ENCODE data around the gene CLCN6. TPM values are rescaled to one million over a fixed set of nuclear protein-coding genes. Genes with fewer than 3 reads are reported as not detected.
A peak's percentile ranks its signal among the peaks of the same experiment; 100 is the strongest.

CLCN6 gene, protein sequence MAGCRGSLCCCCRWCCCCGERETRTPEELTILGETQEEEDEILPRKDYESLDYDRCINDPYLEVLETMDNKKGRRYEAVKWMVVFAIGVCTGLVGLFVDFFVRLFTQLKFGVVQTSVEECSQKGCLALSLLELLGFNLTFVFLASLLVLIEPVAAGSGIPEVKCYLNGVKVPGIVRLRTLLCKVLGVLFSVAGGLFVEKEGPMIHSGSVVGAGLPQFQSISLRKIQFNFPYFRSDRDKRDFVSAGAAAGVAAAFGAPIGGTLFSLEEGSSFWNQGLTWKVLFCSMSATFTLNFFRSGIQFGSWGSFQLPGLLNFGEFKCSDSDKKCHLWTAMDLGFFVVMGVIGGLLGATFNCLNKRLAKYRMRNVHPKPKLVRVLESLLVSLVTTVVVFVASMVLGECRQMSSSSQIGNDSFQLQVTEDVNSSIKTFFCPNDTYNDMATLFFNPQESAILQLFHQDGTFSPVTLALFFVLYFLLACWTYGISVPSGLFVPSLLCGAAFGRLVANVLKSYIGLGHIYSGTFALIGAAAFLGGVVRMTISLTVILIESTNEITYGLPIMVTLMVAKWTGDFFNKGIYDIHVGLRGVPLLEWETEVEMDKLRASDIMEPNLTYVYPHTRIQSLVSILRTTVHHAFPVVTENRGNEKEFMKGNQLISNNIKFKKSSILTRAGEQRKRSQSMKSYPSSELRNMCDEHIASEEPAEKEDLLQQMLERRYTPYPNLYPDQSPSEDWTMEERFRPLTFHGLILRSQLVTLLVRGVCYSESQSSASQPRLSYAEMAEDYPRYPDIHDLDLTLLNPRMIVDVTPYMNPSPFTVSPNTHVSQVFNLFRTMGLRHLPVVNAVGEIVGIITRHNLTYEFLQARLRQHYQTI
- polyA plus RNA-seq (ENCODE audit: insufficient read depth in 1 of 5, insufficient read length in 5 of 5, low replicate concordance in 1 of 5) = 10 to 100 TPM; 17.2 to 24.2 (median 18.4) TPM
- long read RNA-seq, donor 1, full-length matches to known transcripts = 1 of 1 reads
- long read RNA-seq, donor 1, partial matches to known transcripts = 0 of 1 reads
- long read RNA-seq, donor 1, other reads (novel, unspliced or antisense) = 0 of 1 reads
- long read RNA-seq, donor 2, partial matches to known transcripts = 6 of 7 reads
- long read RNA-seq, donor 2, other reads (novel, unspliced or antisense) = 0 of 7 reads
- long read RNA-seq, donor 3 = 0 reads
- long read RNA-seq, donor 4, full-length matches to known transcripts = 1 of 1 reads
- long read RNA-seq, donor 4, partial matches to known transcripts = 0 of 1 reads
- long read RNA-seq, donor 4, other reads (novel, unspliced or antisense) = 0 of 1 reads
- long read RNA-seq, donor 5, partial matches to known transcripts = 0 of 1 reads
- long read RNA-seq, donor 5, other reads (novel, unspliced or antisense) = 0 of 1 reads
- long read RNA-seq, donor 6 = 0 reads
- long read RNA-seq, donor 7 = 0 reads
- long read RNA-seq, donor 8 = 0 reads

DNA sequence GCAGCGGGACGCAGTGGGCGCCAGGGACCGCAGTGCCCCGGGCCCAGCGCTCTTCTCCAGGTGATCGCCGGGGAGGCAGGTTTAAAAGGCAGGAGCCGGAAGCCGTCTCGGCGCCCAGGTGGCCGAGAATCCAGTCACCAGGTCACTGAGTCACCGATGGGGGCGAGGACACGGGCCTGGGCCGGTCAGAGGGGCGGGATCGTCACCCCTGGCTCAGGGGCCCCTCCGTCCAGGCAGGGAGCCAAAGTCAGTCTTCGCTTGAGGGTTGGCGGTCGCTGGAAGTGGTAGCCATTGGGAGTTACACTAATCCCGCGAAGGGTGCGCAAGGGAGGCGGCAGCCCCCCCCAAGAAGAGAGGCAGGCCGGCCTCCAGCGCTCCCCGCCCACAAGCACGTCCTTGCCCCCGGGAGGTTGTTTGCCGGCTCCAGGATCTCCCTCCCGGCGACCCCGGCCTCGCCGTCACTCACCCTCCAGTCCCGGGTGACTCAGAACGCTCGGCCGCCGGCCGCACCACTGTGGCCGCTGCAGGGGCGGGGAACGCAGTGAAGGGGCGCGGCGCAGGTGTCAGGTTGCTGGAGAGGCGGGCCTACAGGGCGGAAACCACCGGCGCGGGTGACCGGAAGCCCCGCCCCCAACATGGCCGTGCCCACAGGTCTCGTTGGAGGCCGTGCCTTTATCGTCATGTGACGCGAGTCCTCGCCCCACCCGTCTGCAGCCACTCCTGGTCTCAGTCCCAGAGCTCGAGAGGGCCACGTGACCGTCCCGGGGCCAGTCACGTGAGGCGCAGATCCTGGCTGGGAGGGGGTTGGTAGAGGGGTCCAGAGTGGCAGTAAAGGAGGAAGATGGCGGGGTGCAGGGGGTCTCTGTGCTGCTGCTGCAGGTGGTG is at the start of gene CLCN6, which contains the start of gene MTHFR:
CLCN6 (plus strand) TSS at position 770 of the 885 bp plus-strand sequence; CDS start at position 842, 72 bp downstream.
MTHFR (minus strand) TSS at position 543 of the 885 bp plus-strand sequence. CDS start 2,848 bp downstream, outside the sequence.
- DNase-seq = peak; percentile 99

DNA sequence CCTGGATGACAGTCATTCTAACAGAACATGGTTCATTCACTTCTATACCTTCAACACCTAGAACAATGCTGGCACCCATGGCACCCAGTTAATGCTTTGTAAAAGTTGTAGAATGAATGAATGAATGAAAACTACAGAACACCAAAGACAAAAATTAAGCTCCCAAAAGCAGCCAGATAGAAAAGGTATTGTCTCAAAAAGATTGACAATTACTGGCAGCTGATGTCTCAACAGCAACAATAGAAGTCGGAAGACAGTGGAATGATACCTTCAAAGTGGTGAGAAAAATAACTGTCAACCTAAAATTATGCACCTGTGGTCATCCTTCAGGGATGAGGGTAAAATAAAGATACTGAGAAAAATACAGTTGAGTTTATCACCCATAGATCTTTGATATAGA is 48.9 kb upstream of the CLCN6 start:
- DNase-seq = no peak

DNA sequence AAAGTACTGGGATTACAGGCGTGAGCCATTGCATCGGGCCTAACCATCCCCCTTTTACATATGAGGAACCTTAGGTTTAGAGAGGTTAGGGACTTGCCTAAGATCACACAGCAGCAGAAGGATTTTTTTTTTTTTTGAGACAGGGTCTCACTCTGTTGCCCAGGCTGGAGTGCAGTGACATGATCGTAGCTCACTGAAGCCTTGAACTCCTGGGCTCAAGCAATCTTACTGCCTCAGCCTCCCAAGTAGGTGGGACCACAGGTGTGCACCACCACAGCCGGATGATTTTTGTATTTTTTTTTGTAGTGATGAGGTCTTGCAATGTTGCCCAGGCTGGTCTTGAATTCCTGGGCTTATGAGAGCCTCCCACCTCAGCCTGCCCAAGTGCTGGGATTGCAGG is 46.2 kb upstream of the CLCN6 start:
- no peak for DNase-seq

DNA sequence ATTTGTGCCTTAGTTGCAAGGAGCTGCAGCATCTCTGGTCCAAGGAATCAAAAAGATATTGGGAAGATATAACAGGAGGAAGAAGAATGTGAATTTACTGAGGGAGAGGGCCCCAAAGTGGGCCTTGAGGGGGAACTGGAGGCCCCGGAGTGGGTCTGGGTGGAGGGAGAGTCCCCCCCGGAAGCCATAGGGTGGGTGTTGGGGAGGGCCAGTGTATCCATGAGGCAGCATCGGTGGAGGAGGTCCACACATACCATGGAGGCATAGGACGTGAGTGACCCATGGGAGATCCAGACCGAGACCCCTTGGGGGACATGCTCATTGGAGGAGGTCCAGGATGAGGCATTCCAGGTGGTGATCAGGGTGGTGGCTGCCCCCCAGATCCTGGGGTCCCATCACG is 44.7 kb upstream of the CLCN6 start:
- DNase-seq = no peak

DNA sequence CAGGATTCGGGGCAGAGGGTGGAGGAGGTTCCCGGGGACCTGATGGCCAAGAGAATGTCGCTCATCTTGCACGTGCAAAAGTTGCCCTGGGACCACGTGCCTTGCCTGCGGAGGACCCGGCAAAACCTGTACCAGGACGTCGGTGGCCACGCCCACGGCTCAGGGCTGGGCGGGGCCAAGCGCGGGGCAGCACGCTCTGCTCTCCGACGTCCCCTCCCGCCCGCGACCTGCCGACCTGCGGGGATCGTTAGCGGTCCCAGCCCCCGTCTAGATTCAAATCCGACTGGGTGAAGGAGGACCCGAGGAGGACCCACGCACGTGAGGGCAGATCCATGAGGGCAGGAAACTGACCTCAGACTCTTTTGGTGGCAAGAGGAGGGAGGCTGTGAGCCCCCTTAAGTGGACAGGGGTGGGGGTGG is 44.0 kb upstream of the CLCN6 start, which contains the start of gene C1orf167:
C1orf167 (plus strand) TSS at position 206 of the 419 bp plus-strand sequence. CDS start 2,208 bp downstream, outside the sequence.
- no peak for DNase-seq

DNA sequence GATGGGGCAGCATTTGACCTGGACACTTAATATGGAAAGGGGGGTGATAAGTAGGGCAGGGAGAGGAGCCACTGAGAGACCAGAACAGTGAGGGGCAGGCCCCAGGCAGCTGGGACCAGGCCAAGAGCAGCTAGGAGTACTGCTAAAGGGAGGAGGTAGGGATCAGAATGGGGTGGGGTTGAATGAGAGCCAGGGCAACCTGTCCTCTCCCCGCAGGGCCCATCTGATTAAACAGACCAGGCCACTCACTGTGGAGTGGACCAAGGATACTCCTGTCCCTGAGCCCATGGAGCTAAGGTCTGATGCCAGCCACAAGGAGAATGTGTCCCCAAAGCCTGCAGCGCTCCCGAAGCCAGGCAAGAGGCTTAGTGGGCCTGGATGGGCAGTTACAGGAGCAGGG is 41.9 kb upstream of the CLCN6 start:
- no peak for DNase-seq

DNA sequence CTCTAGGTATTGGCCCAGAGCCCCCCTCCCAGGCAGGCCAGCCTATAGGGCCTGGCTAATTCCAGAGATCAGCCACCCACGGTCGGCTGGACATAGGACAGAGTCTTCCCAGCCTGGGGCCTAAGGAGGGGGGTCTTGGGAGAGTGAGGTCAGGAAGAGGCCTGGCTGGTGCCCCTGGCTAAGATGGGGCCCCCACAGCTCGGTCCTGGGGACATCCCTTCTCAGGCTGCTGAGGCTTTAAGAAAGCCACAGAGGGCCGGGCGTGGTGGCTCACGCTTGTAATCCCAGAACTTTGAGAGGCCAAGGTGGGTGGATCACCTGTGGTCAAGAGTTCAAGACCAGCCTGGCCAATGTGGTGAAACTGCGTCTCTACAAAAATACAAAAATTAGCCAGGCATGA is 41.5 kb upstream of the CLCN6 start:
- DNase-seq = no peak

DNA sequence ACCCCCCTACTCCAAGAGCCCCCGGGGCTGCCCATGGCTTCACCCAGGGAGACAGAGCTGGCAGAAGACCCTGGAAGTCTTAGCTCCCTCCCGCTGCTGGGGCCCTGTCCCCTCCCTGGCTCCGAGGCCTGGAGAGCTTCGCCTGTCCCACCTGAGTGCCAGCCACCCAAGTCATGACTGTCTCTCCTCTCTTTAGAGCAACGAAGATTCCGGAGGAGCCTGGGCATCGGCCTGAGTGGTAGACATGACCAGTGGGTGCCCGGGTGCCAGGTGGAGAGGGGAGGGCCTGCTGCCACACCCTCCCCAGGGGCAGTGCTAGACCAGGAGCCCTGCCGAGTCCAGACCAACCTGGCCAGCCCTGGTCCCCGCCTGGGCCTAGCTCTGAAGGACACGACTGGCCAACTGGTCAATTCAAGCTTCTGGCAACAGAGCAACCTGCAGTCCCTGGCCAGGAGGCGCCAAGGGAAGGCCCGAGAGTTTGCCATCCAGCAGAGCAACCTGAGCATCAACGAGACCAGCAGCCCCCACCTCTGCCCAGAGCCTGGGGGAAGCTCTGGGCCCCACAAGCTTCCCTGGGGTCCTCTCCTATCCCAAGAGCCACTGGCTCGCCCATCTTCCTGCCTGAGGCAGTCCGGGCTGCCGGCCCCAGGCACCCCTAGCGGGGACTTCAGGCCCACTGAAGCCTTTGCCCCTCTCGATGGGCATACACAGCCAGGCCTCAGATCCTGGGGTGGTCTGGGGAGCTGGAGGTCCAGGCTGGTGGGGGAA is 40.1 kb upstream of the CLCN6 start:
- DNase-seq = no peak

DNA sequence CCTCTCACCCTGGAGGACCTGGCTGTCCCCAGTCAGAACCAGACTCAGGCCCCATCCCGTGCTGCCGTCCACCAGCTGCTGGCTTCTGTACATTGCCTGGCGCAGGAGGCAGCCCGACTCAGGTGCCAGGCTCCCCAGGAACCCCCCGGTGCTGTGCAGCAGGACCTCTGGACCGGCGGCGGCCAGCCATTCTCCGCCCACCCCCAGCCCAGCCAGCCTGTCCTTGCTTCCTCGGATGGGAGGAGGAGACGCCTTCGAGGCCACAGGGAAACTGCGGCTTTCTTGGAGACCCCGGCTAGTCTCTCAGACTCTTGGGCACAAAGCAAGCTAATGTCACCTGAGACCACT is 39.6 kb upstream of the CLCN6 start:
- DNase-seq = no peak

DNA sequence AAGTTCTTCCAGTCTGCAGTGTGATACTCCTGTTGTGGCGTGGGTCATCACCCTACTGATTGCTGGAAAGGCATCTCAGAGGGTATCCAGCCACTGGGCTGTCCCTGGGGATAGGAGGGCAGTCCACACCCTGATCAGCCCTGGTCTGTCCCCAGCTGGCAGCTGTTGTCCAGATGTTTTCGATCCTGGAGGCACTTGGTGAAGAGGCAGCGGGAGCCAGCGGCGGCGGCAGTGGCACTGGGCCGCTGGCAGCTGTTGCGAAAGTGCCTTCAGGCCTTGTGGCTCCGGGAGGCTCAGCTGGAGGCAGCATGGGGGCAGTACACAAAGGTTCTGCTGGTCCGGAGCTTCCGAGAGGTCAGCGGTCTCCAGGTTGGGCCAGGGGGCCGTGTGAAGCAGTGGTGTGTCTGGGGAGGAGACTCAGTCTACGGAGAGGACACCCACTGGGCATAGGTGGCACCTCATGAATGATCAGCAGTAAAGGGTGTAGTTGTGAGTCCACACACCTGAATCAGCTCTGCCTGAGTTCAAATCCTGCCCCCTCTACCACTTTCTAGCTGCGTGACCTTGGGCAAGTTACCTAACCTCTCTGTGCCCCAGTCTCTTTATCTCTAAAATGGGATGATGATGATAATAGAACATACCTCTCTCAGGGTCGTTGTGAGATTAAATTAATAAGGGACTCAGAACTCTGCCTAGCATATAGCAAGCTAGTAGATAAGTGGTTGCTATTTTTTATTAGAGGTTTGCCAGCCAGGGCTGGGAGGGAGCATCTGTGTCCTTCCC is 37.9 kb upstream of the CLCN6 start:
- DNase-seq = no peak

DNA sequence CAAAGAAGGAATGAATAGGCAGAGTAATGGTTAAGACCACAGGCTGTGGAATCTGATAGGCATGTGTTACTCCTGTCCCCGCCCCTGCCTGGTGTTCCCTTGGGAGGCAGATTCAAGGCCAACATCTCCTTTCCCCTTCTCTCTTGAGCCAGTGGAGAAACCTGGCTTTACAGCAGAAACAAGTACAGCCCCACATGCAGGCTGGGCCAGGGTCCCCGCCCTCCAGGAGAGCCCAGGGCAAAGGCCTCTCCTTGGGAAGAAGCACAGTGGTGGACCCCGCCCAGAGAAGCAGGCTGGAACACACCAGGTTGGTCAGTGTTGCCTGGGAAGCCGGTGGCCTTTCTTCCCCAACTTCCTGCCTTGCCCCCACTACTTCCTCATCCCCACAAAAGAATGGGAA is 37.2 kb upstream of the CLCN6 start:
- DNase-seq = no peak

DNA sequence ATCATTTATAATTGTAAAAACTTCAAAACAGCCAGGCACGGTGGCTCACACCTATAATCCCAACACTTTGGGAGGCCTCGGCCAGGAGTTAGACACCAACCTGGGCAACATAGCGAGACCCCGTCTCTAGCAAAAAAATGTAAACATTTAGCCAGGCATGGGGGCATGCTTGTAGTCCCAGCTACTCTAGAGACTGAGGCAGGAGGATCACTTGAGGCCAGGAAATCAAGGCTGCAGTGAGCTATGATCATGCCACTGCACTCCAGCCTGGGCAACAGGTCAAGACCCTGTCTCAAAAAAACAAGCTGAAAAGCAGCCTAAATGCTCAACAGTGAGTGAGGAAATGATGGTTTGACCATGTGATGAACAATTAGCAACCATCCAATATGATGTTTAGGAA is 36.7 kb upstream of the CLCN6 start:
- no peak for DNase-seq

DNA sequence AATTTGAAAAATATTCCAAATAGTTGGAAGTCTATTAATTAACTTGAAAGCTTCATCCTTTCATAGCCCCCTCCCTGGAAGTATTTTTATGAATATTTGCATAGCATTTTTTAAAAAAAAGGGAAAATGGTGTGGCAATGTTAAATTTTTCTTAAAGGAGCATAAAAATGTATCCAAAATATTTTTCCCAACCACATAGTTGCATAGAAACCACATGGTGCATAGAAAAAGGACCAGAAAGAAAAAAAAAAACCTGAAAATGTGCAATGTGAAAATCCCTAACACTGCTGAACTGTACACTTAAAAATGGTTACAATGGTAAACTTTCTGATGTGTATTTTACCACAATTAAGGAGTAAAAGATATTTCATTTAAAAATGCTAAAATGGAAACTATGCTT is 36.0 kb upstream of the CLCN6 start:
- DNase-seq = no peak

DNA sequence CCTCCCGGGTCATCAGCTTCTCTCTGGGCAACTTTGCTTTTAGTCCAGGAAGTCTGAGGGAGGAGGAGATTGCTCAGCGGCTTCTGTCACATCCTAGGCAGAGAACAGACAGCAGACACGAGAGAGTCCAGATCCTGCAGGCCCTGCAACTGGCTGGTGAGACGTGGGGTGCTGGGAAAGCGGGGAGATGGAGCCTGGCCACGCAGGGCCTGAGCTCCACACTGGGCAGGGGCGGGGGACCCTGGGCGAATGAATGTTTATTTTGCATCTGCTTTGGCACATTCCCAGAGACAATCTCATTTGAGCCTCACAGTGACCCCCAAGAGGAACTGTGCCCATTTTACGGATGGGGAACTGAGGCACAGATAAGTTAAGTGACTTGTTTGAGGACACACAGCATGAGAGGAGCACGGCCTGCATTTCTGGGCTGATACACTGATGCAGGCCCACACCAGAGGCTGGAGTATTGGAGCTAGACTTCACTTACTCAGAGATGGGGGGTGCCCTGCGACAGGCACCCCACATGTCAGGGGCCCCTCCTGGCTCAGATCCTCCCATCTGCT is 34.4 kb upstream of the CLCN6 start:
- DNase-seq = no peak

DNA sequence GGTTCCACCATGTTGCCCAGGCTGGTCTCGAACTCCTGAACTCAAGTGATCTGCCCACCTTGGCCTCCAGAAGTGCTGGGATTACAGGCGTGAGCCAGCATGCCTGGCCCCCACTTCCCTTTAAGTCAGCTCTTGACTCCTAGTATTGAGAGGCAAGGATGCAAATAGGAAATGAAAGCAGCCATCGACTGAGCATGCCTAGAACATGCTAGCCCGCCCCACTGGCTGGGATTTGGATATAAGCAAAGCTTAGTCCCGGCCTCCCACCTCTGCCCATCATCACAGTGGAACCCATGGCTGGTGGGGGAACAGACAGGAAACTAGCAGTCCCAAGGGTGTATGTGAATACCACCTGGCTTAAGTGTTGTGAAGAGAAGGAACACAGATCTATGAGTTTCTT is 33.5 kb upstream of the CLCN6 start:
- no peak for DNase-seq

DNA sequence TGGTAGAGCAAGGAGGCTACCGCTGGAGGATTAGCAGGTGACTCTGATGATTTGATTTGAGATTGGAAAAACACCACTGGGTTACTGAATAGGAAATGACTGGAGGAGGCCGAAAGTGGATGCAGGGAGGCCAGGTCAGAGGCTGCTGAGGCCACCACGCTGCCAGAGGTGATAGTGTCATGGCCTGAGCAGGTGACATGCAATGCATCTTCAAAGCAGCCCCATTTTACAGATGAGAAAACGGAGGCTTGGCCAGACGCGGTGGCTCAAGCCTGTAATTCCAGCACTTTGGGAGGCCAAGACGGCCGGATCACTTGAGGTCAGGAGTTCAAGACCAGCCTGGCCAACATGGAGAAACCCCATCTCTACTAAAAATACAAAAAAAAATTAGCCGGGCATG is 31.2 kb upstream of the CLCN6 start:
- DNase-seq = no peak

DNA sequence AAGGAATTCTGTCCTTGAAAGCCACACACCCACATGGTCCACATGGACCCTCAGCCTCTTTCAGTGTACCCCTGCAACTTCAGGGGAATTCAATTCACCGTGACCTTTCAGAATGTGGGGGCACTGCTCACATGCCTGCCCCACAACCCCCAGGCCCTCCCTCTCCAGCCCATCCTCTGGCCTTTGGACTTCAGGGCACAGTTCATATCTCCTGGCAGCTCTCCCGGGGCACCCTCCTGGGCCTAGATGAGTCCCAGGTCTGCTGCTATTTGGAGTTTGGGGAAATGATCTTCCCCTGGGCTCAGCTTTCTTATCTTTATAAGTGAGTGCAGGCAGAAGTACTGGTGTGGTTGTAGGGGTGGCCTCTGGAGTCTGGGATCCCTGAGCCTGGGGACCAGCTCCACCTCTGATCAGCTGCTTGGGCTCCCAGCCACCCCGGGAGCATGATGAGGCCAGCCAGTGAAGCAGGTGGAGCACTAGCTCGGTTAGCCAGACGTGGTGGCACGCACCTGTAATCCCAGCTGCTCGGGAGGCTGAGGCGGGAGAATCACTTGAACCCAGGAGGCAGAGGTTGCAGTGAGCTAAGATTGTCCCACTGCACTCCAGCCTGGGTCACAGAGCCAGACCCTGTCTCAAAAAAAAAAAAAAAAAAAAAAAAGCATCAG is 28.2 kb upstream of the CLCN6 start:
- no peak for DNase-seq

DNA sequence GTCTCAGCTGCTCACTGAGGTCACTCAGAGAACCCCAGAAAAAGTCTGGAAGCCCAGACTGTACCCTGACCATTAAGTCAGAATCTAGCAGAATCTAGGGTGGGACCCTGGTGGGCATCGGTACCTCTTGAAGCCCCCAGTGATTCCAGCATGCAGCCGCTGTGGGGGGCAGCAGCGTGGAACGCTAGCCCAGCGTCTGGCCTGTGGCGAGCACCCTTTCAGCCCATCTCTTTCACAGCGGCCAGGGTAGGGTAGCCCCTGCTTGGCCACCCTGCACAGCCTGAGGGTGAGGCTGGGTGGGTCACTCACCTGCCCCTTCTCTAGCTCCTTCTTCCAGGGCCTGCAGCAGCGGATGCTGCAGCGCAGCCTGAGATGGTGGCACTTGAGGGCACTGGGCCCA is 27.7 kb upstream of the CLCN6 start:
- no peak for DNase-seq

Measured in right lung (tissue), 10 donors.